ENCODE measurements around the gene FGF18. TPM values are rescaled to one million over a fixed set of nuclear protein-coding genes. Genes with fewer than 3 reads are reported as not detected.
A peak's percentile ranks its signal among the peaks of the same experiment; 100 is the strongest.

The FGF18 gene
- total and polyA plus RNA-seq, 9 of the 15 experiments (the other 6 are each of a cell fraction or from before 2014, with no cell fraction given) = 0.05 to 0.18 (median 0.11) TPM; not detected in 6

DNA sequence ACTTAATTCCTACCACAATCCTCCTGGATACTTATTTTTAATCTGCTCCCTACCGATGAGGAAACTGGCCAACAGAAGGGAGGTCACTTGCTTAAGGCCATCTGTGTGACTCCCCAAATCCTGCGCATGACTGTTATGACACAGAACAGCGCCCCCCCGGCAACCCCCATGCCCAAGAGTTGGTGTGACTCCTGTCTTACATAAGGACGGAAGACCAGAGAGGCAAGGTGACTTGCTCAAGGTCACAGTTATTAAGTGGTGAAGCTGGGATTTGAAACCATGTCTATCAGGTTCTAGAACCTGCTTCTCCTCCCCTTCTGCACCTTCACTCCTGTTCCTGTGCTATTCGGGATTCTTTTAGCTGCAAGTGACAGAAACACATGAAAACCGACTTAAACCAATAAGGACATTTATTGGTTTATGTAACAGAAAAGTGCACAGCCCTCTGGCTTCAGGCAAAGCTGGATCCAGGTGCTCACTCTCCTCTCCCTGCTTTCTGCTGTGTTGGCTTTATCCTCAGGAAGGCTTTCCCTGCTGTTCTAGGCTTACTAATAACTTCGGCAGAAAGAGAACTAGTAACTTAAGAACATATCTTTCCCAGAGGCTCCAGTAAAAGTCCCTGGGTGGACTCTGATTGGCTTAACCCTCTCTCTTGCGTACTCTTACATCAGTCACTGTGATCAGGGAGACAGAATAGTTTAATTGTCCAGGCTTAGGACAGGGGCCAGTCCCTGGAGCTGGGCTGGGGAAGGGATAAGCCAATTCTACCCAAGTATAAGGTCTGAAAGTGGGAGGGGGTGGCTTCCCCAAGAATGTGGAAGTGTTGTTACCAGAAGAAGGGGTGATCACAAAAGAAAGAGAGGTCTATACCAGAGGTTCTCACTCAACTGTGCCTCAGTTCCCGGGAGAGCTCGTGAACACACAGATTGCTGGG, 43.7 kb downstream of the FGF18 start (continued):
- TF ChIP-seq NR2C2 (CRISPR knock-in tag; IDR thresholded peaks at IDR 0.05) = no peak
- peak; percentile 10; the same call in 1 of the 2 replicates for TF ChIP-seq NR2C2 (tag; IDR thresholded peaks at IDR 0.05)
- TF ChIP-seq, protein P1, sequence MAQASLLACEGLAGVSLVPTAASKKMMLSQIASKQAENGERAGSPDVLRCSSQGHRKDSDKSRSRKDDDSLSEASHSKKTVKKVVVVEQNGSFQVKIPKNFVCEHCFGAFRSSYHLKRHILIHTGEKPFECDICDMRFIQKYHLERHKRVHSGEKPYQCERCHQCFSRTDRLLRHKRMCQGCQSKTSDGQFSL (CRISPR knock-in tag; IDR thresholded peaks at IDR 0.05) = no peak
- TF ChIP-seq, protein P1 (tag; IDR thresholded peaks at IDR 0.05) = 0 out of 4 replicates have a peak, but pooled peaks of 1 of the 2 experiments have one; percentile 15
- no peak for TF ChIP-seq ZNF124 (CRISPR knock-in tag; IDR thresholded peaks at IDR 0.05)
- TF ChIP-seq RBM25 (IDR thresholded peaks at IDR 0.05; ENCODE audit: low read depth, low read length, severe bottlenecking) = no peak
- peak; percentile 57; the same call in 1 of the 2 replicates for TF ChIP-seq ZNF197 (CRISPR knock-in tag; IDR thresholded peaks at IDR 0.05; ENCODE audit: low read depth)
- peak; percentile 67; the same call in 1 of the 2 replicates for TF ChIP-seq ATF7 (IDR thresholded peaks at IDR 0.05)
- no peak for TF ChIP-seq MECOM (CRISPR knock-in tag; IDR thresholded peaks at IDR 0.05)
- TF ChIP-seq C11orf30 (IDR thresholded peaks at IDR 0.05; ENCODE audit: low read depth) = peak; percentile 13; the same call in 1 of the 2 replicates
- TF ChIP-seq ATF3 (IDR thresholded peaks at IDR 0.05) = peak; percentile 70; the same call in 1 of the 2 replicates
- TF ChIP-seq ATF3 (CRISPR knock-in tag; conservative IDR thresholded peaks at IDR 0.05) = no peak
- no peak for TF ChIP-seq SAFB2 (IDR thresholded peaks at IDR 0.05; ENCODE audit: borderline replicate concordance, low read depth, low read length, severe bottlenecking)
- TF ChIP-seq, protein P2, sequence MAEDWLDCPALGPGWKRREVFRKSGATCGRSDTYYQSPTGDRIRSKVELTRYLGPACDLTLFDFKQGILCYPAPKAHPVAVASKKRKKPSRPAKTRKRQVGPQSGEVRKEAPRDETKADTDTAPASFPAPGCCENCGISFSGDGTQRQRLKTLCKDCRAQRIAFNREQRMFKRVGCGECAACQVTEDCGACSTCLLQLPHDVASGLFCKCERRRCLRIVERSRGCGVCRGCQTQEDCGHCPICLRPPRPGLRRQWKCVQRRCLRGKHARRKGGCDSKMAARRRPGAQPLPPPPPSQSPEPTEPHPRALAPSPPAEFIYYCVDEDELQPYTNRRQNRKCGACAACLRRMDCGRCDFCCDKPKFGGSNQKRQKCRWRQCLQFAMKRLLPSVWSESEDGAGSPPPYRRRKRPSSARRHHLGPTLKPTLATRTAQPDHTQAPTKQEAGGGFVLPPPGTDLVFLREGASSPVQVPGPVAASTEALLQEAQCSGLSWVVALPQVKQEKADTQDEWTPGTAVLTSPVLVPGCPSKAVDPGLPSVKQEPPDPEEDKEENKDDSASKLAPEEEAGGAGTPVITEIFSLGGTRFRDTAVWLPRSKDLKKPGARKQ (CRISPR knock-in tag; IDR thresholded peaks at IDR 0.05) = no peak
- TF ChIP-seq CEBPG (CRISPR knock-in tag; IDR thresholded peaks at IDR 0.05) = peak; percentile 91
- peak; percentile 50 to 94; a peak in 3 of 4 replicates for TF ChIP-seq CEBPG (tag; conservative IDR thresholded peaks at IDR 0.05 in 1 of 2, IDR thresholded peaks at IDR 0.05 in 1 of 2)
- TF ChIP-seq ZKSCAN8 (CRISPR knock-in tag; IDR thresholded peaks at IDR 0.05) = 0 out of 2 replicates have a peak, but pooled peaks have one; percentile 47
- TF ChIP-seq JUND (IDR thresholded peaks at IDR 0.05; ENCODE audit: borderline replicate concordance, low read depth, low read length) = 0 out of 2 replicates have a peak, but pooled peaks have one; percentile 51
- no peak for TF ChIP-seq JUND (tag; IDR thresholded peaks at IDR 0.05; ENCODE audit: borderline replicate concordance, low read depth, low read length)
- TF ChIP-seq ZNF589 (CRISPR knock-in tag; IDR thresholded peaks at IDR 0.05; ENCODE audit: low read depth) = peak; percentile 89; the same call in 1 of the 2 replicates
- no peak for TF ChIP-seq NR3C1 (CRISPR knock-in tag; IDR thresholded peaks at IDR 0.05)
